Measurements from ENCODE around the gene ZFYVE1.
"Not testable (repeated sequence)": the region's sequence is repeated elsewhere in the genome, so short reads cannot be mapped to it uniquely, and the experiment has no call there.

The ZFYVE1 gene

GRCh38 chr14:72966038-72966437, 60.9 kb downstream of the ZFYVE1 start:
- no peak overlapping the region for H3K27ac ChIP-seq
- TF ChIP-seq ZFX (IDR thresholded peaks at IDR 0.05; ENCODE audit: borderline replicate concordance): no peak
- TF ChIP-seq, protein P1, sequence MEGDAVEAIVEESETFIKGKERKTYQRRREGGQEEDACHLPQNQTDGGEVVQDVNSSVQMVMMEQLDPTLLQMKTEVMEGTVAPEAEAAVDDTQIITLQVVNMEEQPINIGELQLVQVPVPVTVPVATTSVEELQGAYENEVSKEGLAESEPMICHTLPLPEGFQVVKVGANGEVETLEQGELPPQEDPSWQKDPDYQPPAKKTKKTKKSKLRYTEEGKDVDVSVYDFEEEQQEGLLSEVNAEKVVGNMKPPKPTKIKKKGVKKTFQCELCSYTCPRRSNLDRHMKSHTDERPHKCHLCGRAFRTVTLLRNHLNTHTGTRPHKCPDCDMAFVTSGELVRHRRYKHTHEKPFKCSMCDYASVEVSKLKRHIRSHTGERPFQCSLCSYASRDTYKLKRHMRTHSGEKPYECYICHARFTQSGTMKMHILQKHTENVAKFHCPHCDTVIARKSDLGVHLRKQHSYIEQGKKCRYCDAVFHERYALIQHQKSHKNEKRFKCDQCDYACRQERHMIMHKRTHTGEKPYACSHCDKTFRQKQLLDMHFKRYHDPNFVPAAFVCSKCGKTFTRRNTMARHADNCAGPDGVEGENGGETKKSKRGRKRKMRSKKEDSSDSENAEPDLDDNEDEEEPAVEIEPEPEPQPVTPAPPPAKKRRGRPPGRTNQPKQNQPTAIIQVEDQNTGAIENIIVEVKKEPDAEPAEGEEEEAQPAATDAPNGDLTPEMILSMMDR (IDR thresholded peaks at IDR 0.05): no peak

DNA sequence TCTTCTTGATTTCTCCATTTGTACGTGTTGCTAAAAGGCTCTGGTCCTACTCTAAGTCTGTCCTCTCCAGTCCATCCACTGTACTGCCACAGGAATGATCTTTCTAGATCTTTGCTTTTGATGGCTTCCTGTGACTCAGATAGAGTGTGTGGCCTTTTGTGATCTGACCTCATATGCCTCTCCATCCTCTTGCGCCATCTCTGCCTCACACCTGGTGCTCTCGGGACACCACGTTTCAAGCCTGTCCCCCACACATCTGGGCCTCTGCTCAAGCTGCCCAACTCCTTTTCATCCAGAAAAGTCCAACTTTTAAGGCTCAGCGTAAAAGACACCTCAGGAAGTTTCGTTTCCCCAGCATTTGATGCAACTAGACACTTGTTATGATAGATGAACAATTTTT, 61.7 kb downstream of the ZFYVE1 start:
- TF ChIP-seq, protein P1 (IDR thresholded peaks at IDR 0.05): no peak
- no peak for TF ChIP-seq ZFX (IDR thresholded peaks at IDR 0.05; ENCODE audit: borderline replicate concordance)
- no peak overlapping the region for H3K27ac ChIP-seq

GRCh38 chr14:72962829-72963312, 64.0 kb downstream of the ZFYVE1 start:
- H3K27ac ChIP-seq: no peak overlapping the region
- TF ChIP-seq, protein P1 (IDR thresholded peaks at IDR 0.05): no peak
- TF ChIP-seq ZFX (IDR thresholded peaks at IDR 0.05; ENCODE audit: borderline replicate concordance): no peak

DNA sequence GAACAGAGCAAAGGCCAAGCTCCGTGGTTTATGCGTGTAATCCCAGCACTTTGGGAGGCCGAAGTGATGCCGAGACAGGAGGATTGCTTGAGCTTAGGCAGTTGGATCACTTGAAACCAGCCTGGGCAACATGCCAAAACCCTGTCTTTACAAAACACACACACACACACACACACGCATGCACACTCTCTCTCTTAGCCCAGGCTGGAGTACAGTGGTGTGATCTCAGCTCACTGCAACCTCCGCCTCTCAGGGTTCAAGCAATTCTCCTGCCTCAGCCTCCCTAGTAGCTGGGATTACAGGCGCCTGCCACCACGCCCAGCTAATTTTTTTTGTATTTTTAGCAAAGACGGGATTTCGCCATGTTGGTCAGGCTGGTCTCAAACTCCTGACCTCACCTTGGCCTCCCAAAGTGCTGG, 64.6 kb downstream of the ZFYVE1 start:
- H3K27ac ChIP-seq: not testable (repeated sequence)

- no peak for TF ChIP-seq ZFX (IDR thresholded peaks at IDR 0.05; ENCODE audit: borderline replicate concordance)
- TF ChIP-seq, protein P1 (IDR thresholded peaks at IDR 0.05): no peak
- H3K27ac ChIP-seq: no peak overlapping the region
Observed at GRCh38 chr14:72961579-72962335, 65.1 kb downstream of the ZFYVE1 start.

- not testable (repeated sequence) for H3K27ac ChIP-seq
Observed at GRCh38 chr14:72961016-72961415, 65.9 kb downstream of the ZFYVE1 start.

- no peak overlapping the region for H3K27ac ChIP-seq
- TF ChIP-seq ZFX (IDR thresholded peaks at IDR 0.05; ENCODE audit: borderline replicate concordance): no peak
- TF ChIP-seq, protein P1 (IDR thresholded peaks at IDR 0.05): no peak
Observed at GRCh38 chr14:72958548-72958947, 68.4 kb downstream of the ZFYVE1 start.

DNA sequence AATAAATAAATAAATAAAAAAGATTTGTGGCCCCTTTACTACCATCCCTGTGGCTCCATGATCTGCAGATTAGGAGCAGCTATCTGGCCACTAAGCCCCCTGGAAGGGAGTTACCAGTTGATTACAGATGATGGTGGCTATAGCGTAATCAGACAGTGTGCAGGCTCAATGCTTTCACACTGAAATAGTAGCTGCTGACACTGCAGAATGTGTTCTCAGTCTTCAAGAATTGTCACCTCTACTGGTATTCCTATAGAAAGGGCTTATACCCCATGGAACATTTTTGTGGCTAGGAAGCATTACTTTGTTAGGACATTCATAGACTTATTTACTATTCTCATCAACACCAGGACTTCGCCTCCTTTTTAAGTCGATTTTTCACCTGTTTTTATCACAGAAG, 69.7 kb downstream of the ZFYVE1 start:
- no peak overlapping the region for H3K27ac ChIP-seq
- TF ChIP-seq, protein P1 (IDR thresholded peaks at IDR 0.05): no peak
- no peak for TF ChIP-seq ZFX (IDR thresholded peaks at IDR 0.05; ENCODE audit: borderline replicate concordance)

DNA sequence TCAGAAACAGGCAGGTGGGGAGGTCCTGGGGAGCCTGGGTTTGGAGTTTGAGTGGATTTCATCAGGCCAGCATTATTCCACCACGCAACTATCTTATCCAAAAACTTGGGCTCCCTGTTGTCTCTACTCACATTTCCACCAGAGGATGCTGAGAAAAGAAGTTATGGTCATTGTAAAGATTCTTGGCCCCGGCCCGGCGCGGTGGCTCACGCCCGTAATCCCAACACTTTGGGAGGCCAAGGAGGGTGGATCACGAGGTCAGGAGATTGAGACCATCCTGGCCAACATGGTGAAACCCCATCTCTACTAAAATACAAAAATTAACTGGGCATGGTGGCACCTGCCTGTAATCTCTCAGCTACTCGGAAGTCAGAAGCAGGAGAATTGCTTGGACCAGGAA, 70.2 kb downstream of the ZFYVE1 start:
- H3K27ac ChIP-seq: not testable (repeated sequence)
